Peyer's patch (tissue), 4 donors: ENCODE results near the gene HSPG2.

Experiments used
- POLR2A ChIP-seq, 2 donors: fragments of 450-650 bp; IDR thresholded peaks; one replicate each; pipeline ENCODE4 v1.5.1; 2017; ENCODE audit warnings: antibody characterized with exemption in 2 of 2, mild to moderate bottlenecking in 2 of 2, moderate library complexity in 2 of 2
- TF ChIP-seq, protein P1 (sequence below), 6 experiments: fragments of 450-650 bp in 4 of 6; fragments of 200-600 bp in 2 of 6; sonication (generic) in 1 of 6; IDR thresholded peaks; one replicate each; pipeline ENCODE4 v1.5.1; 2017 to 2019; ENCODE audit warnings: antibody characterized with exemption in 6 of 6, mild to moderate bottlenecking in 3 of 6, moderate library complexity in 1 of 6

DNA sequence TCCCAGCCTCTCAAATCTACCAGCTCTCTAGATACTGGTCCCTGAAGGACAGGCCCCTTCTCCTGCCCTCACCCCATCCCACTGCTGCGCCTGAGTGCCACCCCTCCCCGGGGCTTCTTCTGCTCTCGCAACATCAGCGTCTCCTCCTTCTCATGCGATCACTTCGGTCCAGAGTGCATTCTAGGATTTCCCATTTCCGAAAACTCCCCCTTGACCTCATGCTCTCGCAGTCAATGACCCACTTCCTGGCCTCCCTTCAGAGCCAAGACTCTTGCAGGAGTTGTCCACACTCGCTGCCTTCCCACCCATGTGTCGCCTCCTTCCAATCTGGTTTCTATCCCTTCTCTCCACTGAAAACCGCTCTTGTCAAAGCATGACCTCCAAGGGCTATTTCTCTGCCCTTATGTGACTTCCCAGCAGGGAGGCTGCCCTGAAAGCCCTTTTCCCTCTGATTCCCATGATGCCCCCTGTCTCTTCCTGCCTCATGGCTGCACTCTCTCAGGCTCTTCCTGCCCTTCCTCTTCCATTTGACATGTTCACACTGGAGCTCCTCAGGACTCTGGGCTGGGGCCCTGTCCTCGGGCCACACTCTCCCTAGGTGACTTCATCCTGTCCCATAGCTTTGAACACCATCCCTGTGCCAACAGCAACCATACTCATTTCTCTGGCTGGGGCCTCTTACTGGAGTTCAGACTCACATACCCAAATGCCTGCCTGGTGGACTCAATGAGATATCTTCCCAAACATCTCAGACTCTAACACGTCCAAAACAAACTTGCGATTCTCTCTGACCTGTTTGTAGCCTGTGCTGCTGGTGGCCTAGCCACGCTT lies 79.1 kb downstream of the HSPG2 start:
- TF ChIP-seq, protein P1, sequence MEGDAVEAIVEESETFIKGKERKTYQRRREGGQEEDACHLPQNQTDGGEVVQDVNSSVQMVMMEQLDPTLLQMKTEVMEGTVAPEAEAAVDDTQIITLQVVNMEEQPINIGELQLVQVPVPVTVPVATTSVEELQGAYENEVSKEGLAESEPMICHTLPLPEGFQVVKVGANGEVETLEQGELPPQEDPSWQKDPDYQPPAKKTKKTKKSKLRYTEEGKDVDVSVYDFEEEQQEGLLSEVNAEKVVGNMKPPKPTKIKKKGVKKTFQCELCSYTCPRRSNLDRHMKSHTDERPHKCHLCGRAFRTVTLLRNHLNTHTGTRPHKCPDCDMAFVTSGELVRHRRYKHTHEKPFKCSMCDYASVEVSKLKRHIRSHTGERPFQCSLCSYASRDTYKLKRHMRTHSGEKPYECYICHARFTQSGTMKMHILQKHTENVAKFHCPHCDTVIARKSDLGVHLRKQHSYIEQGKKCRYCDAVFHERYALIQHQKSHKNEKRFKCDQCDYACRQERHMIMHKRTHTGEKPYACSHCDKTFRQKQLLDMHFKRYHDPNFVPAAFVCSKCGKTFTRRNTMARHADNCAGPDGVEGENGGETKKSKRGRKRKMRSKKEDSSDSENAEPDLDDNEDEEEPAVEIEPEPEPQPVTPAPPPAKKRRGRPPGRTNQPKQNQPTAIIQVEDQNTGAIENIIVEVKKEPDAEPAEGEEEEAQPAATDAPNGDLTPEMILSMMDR (IDR thresholded peaks at IDR 0.05): no peak
- no peak for TF ChIP-seq POLR2A (IDR thresholded peaks at IDR 0.05)
